ENCODE results near the gene IQCB1.
A peak's percentile ranks its signal among the peaks of the same experiment; 100 is the strongest.
"Not testable (repeated sequence)": the region's sequence is repeated elsewhere in the genome, so short reads cannot be mapped to it uniquely, and the experiment has no call there.

The IQCB1 gene

GRCh38 chr3:121834671-121835464, at the start of gene IQCB1, which contains the start of gene EAF2:
Gene IQCB1, minus strand, starts transcription at chr3:121835060. Its CDS starts 6,100 bp downstream, at chr3:121828960.
Gene EAF2, plus strand, starts transcription at chr3:121835209. Its CDS starts 77 bp downstream, at chr3:121835286.
- DNase-seq (ENCODE audit: low read depth, low spot score): peak; percentile 98

- no peak for DNase-seq (ENCODE audit: low read depth, low spot score)
Observed at GRCh38 chr3:121883507-121883906, 48.6 kb upstream of the IQCB1 start.

- no peak for DNase-seq (ENCODE audit: low read depth, low spot score)
Observed at GRCh38 chr3:121878411-121878810, 43.6 kb upstream of the IQCB1 start.

GRCh38 chr3:121871430-121871829, 36.6 kb upstream of the IQCB1 start:
- no peak for DNase-seq (ENCODE audit: low read depth, low spot score)

GRCh38 chr3:121870717-121871116, 35.9 kb upstream of the IQCB1 start:
- no peak for DNase-seq (ENCODE audit: low read depth, low spot score)

- no peak for DNase-seq (ENCODE audit: low read depth, low spot score)
Observed at GRCh38 chr3:121869736-121870135, 34.9 kb upstream of the IQCB1 start.

- DNase-seq (ENCODE audit: low read depth, low spot score): no peak
Observed at GRCh38 chr3:121863801-121864200, 28.9 kb upstream of the IQCB1 start.

GRCh38 chr3:121863247-121863646, 28.4 kb upstream of the IQCB1 start:
- DNase-seq (ENCODE audit: low read depth, low spot score): not testable (repeated sequence)

GRCh38 chr3:121857778-121858177, 22.9 kb upstream of the IQCB1 start:
- DNase-seq (ENCODE audit: low read depth, low spot score): not testable (repeated sequence)

- peak; percentile 17 for DNase-seq (ENCODE audit: low read depth, low spot score)
Observed at GRCh38 chr3:121855555-121855954, 20.7 kb upstream of the IQCB1 start.

- DNase-seq (ENCODE audit: low read depth, low spot score): no peak
Observed at GRCh38 chr3:121852256-121852655, 17.4 kb upstream of the IQCB1 start.

GRCh38 chr3:121844892-121845291, 10.0 kb upstream of the IQCB1 start:
- DNase-seq (ENCODE audit: low read depth, low spot score): no peak

- no peak for DNase-seq (ENCODE audit: low read depth, low spot score)
Observed at GRCh38 chr3:121839962-121840361, 5.1 kb upstream of the IQCB1 start.

- no peak for DNase-seq (ENCODE audit: low read depth, low spot score)
Observed at GRCh38 chr3:121836481-121836880, 1.6 kb upstream of the IQCB1 start.

GRCh38 chr3:121836064-121836463, 1.2 kb upstream of the IQCB1 start:
- no peak for DNase-seq (ENCODE audit: low read depth, low spot score)

GRCh38 chr3:121835465-121835801, 573 bp upstream of the IQCB1 start:
- DNase-seq (ENCODE audit: low read depth, low spot score): no peak

GRCh38 chr3:121834157-121834670, 646 bp downstream of the IQCB1 start:
- no peak for DNase-seq (ENCODE audit: low read depth, low spot score)

- no peak for DNase-seq (ENCODE audit: low read depth, low spot score)
Observed at GRCh38 chr3:121822973-121823372, 11.9 kb downstream of the IQCB1 start.

- DNase-seq (ENCODE audit: low read depth, low spot score): no peak
Observed at GRCh38 chr3:121821421-121822199, 13.2 kb downstream of the IQCB1 start.

- no peak for DNase-seq (ENCODE audit: low read depth, low spot score)
Observed at GRCh38 chr3:121819236-121819635, 15.6 kb downstream of the IQCB1 start.

GRCh38 chr3:121818578-121818977, 16.3 kb downstream of the IQCB1 start:
- no peak for DNase-seq (ENCODE audit: low read depth, low spot score)

- DNase-seq (ENCODE audit: low read depth, low spot score): no peak
Observed at GRCh38 chr3:121817753-121818152, 17.1 kb downstream of the IQCB1 start.

- no peak for DNase-seq (ENCODE audit: low read depth, low spot score)
Observed at GRCh38 chr3:121809249-121809648, 25.6 kb downstream of the IQCB1 start.
